Stomach (tissue), 9 donors: ENCODE results near the gene TMEM147. TPM values are rescaled to one million over a fixed set of nuclear protein-coding genes. Genes with fewer than 3 reads are reported as not detected.

Experiments used
- DNase-seq, 2 donors: peaks; one replicate each; pipeline versions ENCODE4 v3.0.0 to v3.0.0-alpha.2; 2013 to 2019
- H3K27ac ChIP-seq, 5 donors: fragments of 200-600 bp in 4 of 5; sonication (generic) in 4 of 5; one replicate each; pipeline ENCODE4 v1.5.1; 2013 to 2019; ENCODE audit warnings: mild to moderate bottlenecking in 1 of 5, moderate library complexity in 1 of 5
- H3K27me3 ChIP-seq, 3 donors: fragments of 200-600 bp; sonication (generic); one replicate each; pipeline ENCODE4 v1.5.1; 2017 to 2019; ENCODE audit warnings: mixed run types in 1 of 3
- H3K36me3 ChIP-seq, 4 donors: fragments of 200-600 bp; sonication (generic); 1 replicate in 3 of 4; 2 replicates in 1 of 4; pipeline ENCODE4 v1.5.1; 2016 to 2019
- H3K4me1 ChIP-seq, 4 donors: fragments of 200-600 bp; sonication (generic); one replicate each; pipeline ENCODE4 v1.5.1; 2016 to 2019
- H3K4me3 ChIP-seq, 4 donors: fragments of 200-600 bp; sonication (generic) in 3 of 4; one replicate each; pipeline ENCODE4 v1.5.1; 2016 to 2019; ENCODE audit warnings: mild to moderate bottlenecking in 1 of 4
- H3K9me3 ChIP-seq, 4 donors: fragments of 200-600 bp; sonication (generic); one replicate each; pipeline ENCODE4 v1.5.1; 2016 to 2019
- EP300 ChIP-seq: sonication (generic); formaldehyde crosslinking; IDR thresholded peaks from one replicate; pipeline ENCODE4 v1.6.1; 2017; ENCODE audit warnings: antibody characterized with exemption
- POLR2A ChIP-seq, 4 donors: fragments of 450-650 bp; IDR thresholded peaks; one replicate each; pipeline ENCODE4 v1.6.1; 2016; ENCODE audit warnings: antibody characterized with exemption in 4 of 4, control low read depth in 2 of 4, mild to moderate bottlenecking in 1 of 4, moderate library complexity in 1 of 4
- POLR2AphosphoS5 ChIP-seq, 3 donors: sonication (generic); formaldehyde crosslinking; IDR thresholded peaks; one replicate each; pipeline ENCODE4 v1.6.1; 2016; ENCODE audit warnings: antibody characterized with exemption in 3 of 3
- WGBS, 5 donors: extraction: QIAGEN DNeasy Blood & Tissue Kit in 3 of 5; methylation state at CpG; one replicate each; pipeline versions ENCODE4 v1.1.5 to v1.1.7; 2013 to 2018; 5-methylcytosine and 5-hydroxymethylcytosine counted together
- intact Hi-C: fragments of 100-400 bp; cut with DNase I; formaldehyde crosslinking; loops from one replicate; pipeline ENCODE4 v1.15.1; 2023; ENCODE audit warnings: low total_unique reads
- polyA plus RNA-seq, 3 donors: library from polyadenylated mRNA; stranded (reverse); fragments of 200-250 nt; gene quantifications; one replicate each; pipeline ENCODE4 v1.2.3, GENCODE V29; 2013
- total RNA-seq, 5 donors: library from RNA; depleted of rRNA; stranded (reverse); fragments of >200 nt; gene quantifications; one replicate each; pipeline versions ENCODE4 v1.1.0 to v1.2.3, GENCODE V29; 2014 to 2016
- TF ChIP-seq, protein P1 (sequence below), 7 experiments: fragments of 450-650 bp in 4 of 7; fragments of 200-600 bp in 3 of 7; sonication (generic) in 3 of 7; IDR thresholded peaks; one replicate each; pipeline ENCODE4 v1.5.1; 2016 to 2019; ENCODE audit warnings: antibody characterized with exemption in 7 of 7, control low read depth in 2 of 7, mild to moderate bottlenecking in 1 of 7
- donor health status: healthy with polysubstance abuse.
- donor health status: Bipolar disorder and iron deficiency.
- donor health status: healthy.

TMEM147 gene
- total and polyA plus RNA-seq, 8 donors: 7.0 to 131 (median 62.5) TPM

DNA sequence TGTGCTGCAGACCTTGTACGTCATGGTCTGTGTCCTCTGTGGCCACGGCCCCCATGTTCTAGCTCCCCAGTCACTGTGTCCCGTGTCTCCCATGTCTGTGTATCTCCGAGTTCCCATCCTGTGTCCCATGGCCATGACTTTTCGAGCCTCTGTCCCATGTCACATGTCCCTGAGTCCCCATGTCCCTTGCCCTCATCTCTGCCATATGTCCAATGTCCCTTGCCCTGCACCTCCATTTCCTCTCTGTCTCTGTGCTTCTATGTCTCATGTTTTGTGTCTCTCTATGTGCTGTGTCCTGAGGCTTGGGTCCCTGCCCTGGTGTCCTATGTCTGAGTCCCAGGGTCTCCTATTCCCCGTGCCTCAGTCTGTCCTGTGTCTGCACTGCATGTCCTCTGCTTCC, 16.0 kb downstream of the TMEM147 start:
- peak overlapping the region in 1 of 4 donors; percentile 17 for H3K4me3 ChIP-seq
- intact Hi-C loops: no loop called here
- 70 to 78% (median 76%) methylated on average over 6 of the region's 6 CpGs for WGBS, 5 donors
- no peak for DNase-seq
- TF ChIP-seq, protein P1, sequence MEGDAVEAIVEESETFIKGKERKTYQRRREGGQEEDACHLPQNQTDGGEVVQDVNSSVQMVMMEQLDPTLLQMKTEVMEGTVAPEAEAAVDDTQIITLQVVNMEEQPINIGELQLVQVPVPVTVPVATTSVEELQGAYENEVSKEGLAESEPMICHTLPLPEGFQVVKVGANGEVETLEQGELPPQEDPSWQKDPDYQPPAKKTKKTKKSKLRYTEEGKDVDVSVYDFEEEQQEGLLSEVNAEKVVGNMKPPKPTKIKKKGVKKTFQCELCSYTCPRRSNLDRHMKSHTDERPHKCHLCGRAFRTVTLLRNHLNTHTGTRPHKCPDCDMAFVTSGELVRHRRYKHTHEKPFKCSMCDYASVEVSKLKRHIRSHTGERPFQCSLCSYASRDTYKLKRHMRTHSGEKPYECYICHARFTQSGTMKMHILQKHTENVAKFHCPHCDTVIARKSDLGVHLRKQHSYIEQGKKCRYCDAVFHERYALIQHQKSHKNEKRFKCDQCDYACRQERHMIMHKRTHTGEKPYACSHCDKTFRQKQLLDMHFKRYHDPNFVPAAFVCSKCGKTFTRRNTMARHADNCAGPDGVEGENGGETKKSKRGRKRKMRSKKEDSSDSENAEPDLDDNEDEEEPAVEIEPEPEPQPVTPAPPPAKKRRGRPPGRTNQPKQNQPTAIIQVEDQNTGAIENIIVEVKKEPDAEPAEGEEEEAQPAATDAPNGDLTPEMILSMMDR (IDR thresholded peaks at IDR 0.05): no peak
- TF ChIP-seq EP300 (no peak), POLR2A (IDR thresholded peaks at IDR 0.05) (no peak), POLR2AphosphoS5 (IDR thresholded peaks at IDR 0.05) (no peak)
- peaks cover 8 to 17% (median 12%) of the 10 kb centered on the region in 4 donors for H3K4me1 ChIP-seq
- H3K27me3 ChIP-seq: peaks cover 12 to 87% (median 50%) of the 10 kb centered on the region in 3 donors
- no peaks in the 10 kb centered on the region for H3K36me3 ChIP-seq
- H3K9me3 ChIP-seq: no peaks in the 10 kb centered on the region
- H3K27ac ChIP-seq: no peak overlapping the region

DNA sequence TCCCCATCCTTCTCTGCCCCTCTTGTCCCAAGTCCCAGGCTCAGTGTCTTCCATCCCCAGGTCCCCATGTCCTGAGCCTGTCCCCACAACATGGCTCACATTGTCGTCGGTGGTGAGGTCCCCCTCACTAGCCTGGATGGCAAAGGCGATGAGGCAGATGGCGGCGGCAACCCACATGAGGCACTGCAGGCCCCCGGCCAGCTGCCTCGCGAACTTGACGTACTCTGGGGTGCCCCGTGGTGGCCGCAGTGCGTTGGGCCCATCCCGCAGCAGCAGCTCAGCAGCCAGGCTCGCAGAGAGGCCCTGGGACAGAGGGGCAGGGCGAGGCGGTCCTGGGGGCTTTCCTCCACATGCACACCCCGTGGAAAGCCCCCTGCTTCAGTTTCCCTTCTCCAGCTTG, 16.9 kb downstream of the TMEM147 start:
- H3K4me1 ChIP-seq: peaks cover 8 to 16% (median 12%) of the 10 kb centered on the region in 4 donors
- peaks cover 12 to 78% (median 47%) of the 10 kb centered on the region in 3 donors for H3K27me3 ChIP-seq

DNA sequence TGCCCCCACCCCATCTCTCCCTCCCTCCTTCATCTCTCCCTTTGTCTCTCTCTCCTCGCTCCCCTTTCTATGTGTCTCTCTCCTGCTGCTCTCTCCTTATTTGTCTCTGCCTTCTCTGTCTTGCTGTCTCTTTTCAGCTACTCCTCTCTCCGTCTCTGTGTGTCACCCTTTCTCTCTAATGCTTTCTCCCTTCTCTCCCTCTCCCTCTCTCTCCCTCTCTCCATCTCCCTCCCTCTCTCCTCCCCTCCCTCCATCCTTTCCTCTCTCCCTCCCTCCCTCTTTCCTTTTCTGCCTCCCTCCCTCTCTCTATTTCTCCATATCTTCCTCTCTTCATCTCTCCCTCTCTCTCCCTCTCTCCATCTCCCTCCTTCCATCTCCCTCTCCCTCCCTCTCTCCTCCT, 17.4 kb downstream of the TMEM147 start:
- 56 to 67% (median 59%) methylated on average over 2 of the region's 2 CpGs for WGBS, 5 donors
- no peaks in the 10 kb centered on the region for H3K36me3 ChIP-seq
- H3K4me3 ChIP-seq: peak overlapping the region in 2 of 4 donors; percentile 11 to 14
- TF ChIP-seq POLR2AphosphoS5 (IDR thresholded peaks at IDR 0.05): no peak
- no peak for TF ChIP-seq EP300
- no peak for TF ChIP-seq POLR2A (IDR thresholded peaks at IDR 0.05)
- TF ChIP-seq, protein P1 (IDR thresholded peaks at IDR 0.05): no peak
- peaks cover 6 to 12% (median 8%) of the 10 kb centered on the region in 4 donors for H3K4me1 ChIP-seq
- peak overlapping the region in 2 of 5 donors; percentile 4 to 64 for H3K27ac ChIP-seq
- peaks cover 12 to 73% (median 42%) of the 10 kb centered on the region in 3 donors for H3K27me3 ChIP-seq
- intact Hi-C loops: no loop called here
- no peak for DNase-seq
- H3K9me3 ChIP-seq: no peaks in the 10 kb centered on the region

More for the DNA sequence above, 16.9 kb downstream of the TMEM147 start:
- no peaks in the 10 kb centered on the region for H3K36me3 ChIP-seq
- peak overlapping the region in 1 of 5 donors; percentile 8 for H3K27ac ChIP-seq
- intact Hi-C loops: no loop called here
- TF ChIP-seq POLR2AphosphoS5 (IDR thresholded peaks at IDR 0.05) (no peak), EP300 (no peak), POLR2A (IDR thresholded peaks at IDR 0.05) (no peak)
- TF ChIP-seq, protein P1 (IDR thresholded peaks at IDR 0.05): no peak
- 45 to 66% (median 63%) methylated on average over 9 to 17 of the region's 17 CpGs for WGBS, 5 donors
- DNase-seq: peak in 1 of 2 donors; percentile 3
- peak overlapping the region in 2 of 4 donors; percentile 14 to 20 for H3K4me3 ChIP-seq
- no peaks in the 10 kb centered on the region for H3K9me3 ChIP-seq

DNA sequence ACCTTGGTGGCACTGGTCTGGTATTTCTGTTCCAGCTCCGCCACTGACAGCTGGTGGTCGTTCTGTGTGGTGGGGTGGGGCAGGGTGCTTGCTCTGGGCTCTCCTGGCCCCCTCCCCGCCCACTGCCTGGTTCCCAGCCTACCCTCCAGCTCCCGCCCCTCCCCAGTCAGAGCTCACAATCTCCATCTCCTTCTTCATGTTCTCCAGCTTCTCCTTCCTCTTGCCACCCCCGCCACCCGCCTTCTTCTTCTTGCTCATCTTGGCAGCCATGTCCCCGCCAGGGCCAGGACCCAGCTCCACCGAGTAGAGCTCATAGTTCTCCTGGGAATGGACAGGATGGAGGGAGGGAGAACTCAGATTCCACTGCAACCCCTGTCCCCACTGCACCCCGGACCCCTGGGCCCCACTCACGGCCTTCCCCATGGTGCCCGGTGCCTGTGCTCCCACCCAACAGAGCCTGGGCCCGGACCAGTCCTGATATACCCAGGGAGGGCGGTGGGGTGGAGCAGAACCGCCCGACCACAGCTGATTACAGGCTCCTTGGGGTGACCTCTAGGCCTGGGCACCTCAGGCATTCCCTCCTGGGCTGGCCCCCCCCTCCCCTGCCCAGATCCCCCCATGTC, 17.9 kb downstream of the TMEM147 start, which contains the start of gene ATP4A:
ATP4A (minus strand) TSS at position 452 of the 623 bp plus-strand sequence; CDS start at position 423, 29 bp downstream.
- peak within 1 kb of the TSS in 2 of 5 donors; percentile 4 to 64 for H3K27ac ChIP-seq
- no peaks in the 10 kb centered on the region for H3K36me3 ChIP-seq
- DNase-seq: peak in 1 of 2 donors; percentile 1
- TF ChIP-seq POLR2A (IDR thresholded peaks at IDR 0.05) (no peak), POLR2AphosphoS5 (IDR thresholded peaks at IDR 0.05) (no peak), EP300 (no peak)
- TF ChIP-seq, protein P1 (IDR thresholded peaks at IDR 0.05): no peak
- peak within 1 kb of the TSS in 2 of 4 donors; percentile 14 to 20 for H3K4me3 ChIP-seq
- H3K27me3 ChIP-seq: peaks cover 8 to 68% (median 37%) of the 10 kb centered on the region in 3 donors
- intact Hi-C loops: no loop called here
- no peaks in the 10 kb centered on the region for H3K9me3 ChIP-seq
- WGBS, 5 donors: 57 to 71% (median 64%) methylated on average over 13 to 15 of the region's 15 CpGs
- H3K4me1 ChIP-seq: peaks cover under 1 to 6% (median 3%) of the 10 kb centered on the region in 4 donors
